A204.1 (cell line): ENCODE results near the gene TMEM185B.
A peak's percentile ranks its signal among the peaks of the same experiment; 100 is the strongest.
"Not testable (repeated sequence)": the region's sequence is repeated elsewhere in the genome, so short reads cannot be mapped to it uniquely, and the experiment has no call there.

Experiments
- FAIRE-seq: peaks from 2 replicates; lab custom pipeline; 2012; peaks lifted over from hg19 to GRCh38; lab: Jason Lieb, UNC

Gene TMEM185B

GRCh38 chr2:120204945-120205670 lies 18.1 kb downstream of the TMEM185B start:
- no peak for FAIRE-seq

GRCh38 chr2:120204417-120204816 lies 18.8 kb downstream of the TMEM185B start:
- no peak for FAIRE-seq

GRCh38 chr2:120204022-120204405 lies 19.2 kb downstream of the TMEM185B start:
- no peak for FAIRE-seq

- no peak for FAIRE-seq
Observed at GRCh38 chr2:120203251-120204021, 19.8 kb downstream of the TMEM185B start.

- FAIRE-seq, result not testable (repeated sequence)
Observed at GRCh38 chr2:120199817-120200459, 23.3 kb downstream of the TMEM185B start.

- FAIRE-seq, result no peak
Observed at GRCh38 chr2:120195553-120195952, 27.6 kb downstream of the TMEM185B start.

GRCh38 chr2:120192280-120192679 lies 30.9 kb downstream of the TMEM185B start:
- FAIRE-seq, result no peak

GRCh38 chr2:120189189-120189588 lies 34.0 kb downstream of the TMEM185B start:
- FAIRE-seq, result no peak

- FAIRE-seq, result no peak
Observed at GRCh38 chr2:120182019-120182560, 41.1 kb downstream of the TMEM185B start.

GRCh38 chr2:120180066-120180465 lies 43.1 kb downstream of the TMEM185B start:
- FAIRE-seq, result no peak

GRCh38 chr2:120179396-120179795 lies 43.8 kb downstream of the TMEM185B start:
- no peak for FAIRE-seq

- no peak for FAIRE-seq
Observed at GRCh38 chr2:120177973-120178372, 45.2 kb downstream of the TMEM185B start.

- no peak for FAIRE-seq
Observed at GRCh38 chr2:120177001-120177621, 46.1 kb downstream of the TMEM185B start.

GRCh38 chr2:120176526-120176925 lies 46.7 kb downstream of the TMEM185B start:
- FAIRE-seq, result no peak

GRCh38 chr2:120174963-120175581 lies 48.1 kb downstream of the TMEM185B start:
- peak; percentile 95 for FAIRE-seq
